Skeletal muscle cell (primary cell): ENCODE measurements around the gene CADM1.
"Not testable (repeated sequence)": the region's sequence is repeated elsewhere in the genome, so short reads cannot be mapped to it uniquely, and the experiment has no call there.

Experiments
- DNase-seq: peaks from one replicate; pipeline ENCODE4 v3.0.0-alpha.2; 2010; ENCODE audit warnings: low read depth
- H3K4me3 ChIP-seq: 2 replicates; pipeline ENCODE4 v1.5.1; 2011; ENCODE audit warnings: low read depth, mild to moderate bottlenecking, control low read depth, low read length, moderate library complexity

Gene CADM1

DNA sequence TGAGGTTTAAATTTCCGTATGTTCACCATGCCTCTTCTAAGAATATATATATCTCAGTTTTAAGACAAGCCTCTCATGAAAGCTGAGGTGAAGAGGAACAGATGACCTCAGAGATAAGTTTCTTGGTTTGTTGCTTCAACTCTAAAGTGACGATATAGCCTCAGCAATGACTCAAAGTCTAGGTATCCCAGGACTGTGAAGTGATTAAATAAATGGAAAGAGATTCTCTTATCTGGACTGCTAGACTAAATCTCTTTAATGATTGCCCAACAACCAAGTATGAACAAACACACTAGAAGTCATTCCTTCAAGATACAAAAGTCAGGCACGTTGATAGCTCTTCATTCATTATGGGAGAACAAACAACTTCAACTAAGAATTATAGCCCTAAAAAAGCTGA lies 15.3 kb downstream of the CADM1 start:
- H3K4me3 ChIP-seq = no peak overlapping the region
- DNase-seq = no peak

DNA sequence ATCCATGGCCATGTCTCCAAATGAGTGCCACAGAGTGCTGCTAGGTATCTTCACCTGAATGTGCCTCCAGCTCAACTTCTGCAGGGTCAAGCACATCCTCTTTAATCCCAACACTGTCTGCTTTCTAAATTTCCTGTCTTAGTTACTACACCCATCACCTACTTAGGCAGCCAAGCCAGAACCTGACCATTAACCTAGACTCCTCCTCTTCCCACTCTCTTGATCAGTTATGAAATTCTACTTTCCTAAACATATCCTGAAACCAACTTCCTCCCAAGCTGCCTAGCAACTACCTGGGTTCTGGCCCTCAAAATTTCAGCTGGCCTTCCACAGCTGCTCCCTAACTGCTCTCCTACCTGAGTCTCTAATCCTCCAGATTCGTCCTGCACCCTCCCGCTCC lies 22.7 kb downstream of the CADM1 start:
- DNase-seq = no peak
- H3K4me3 ChIP-seq = no peak overlapping the region

- DNase-seq = no peak
- no peak overlapping the region for H3K4me3 ChIP-seq
These were observed 23.6 kb downstream of the CADM1 start for GRCh38 chr11:115480611-115481010.

DNA sequence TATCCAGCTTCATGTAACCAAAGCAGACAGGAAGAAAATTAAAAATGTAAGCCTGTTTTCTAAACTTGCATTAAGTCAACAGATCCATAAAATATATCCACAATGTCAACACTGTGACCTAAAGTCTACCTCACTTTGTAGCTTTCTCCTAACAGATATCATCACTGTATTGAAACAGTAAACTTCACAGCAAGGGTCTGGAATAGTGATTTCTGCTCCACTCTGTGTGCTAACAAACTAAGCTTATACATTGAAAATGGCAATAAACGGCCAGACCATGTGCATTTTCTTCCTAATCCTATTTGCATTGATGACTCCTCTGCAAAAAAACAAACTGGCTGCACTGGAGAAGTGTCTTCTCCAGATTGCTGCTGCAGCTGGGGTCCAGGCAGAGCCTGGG lies 26.8 kb downstream of the CADM1 start:
- no peak overlapping the region for H3K4me3 ChIP-seq
- DNase-seq = no peak

DNA sequence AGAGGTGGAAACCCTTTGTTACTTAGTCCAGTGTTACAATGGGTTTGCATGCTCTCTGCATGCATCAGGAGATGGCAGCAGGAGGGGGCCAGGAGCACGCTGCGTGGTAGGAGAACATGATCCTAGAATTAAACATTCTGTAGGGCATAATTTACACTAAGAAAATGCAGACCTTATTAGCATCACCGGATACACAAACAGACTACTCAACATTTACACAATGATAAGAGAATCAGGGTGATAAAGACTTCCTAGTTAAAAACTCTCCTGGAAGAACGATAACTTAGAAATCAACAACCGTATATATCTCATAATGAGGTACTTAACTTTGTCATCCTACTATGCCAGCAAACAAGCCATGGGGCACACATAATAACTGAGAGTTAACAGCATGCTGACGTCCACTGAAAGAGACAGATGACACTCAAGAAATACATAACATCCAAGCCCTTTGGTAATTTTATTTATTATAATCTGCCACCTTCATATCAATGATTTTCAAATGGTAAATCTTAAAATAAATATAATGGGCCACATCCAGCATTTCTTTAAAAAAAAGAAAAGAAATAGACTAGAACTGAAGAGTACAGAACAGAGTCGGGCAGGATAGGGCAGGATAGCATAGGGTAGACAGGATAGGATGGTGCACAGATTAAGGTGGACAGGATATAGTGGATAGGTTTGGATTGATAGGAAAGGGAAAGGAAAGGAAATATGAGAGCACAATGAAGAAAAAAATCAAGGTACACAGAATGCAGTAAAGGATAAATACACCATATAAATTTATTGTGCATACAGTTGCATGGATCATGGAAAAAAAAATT lies 27.5 kb downstream of the CADM1 start:
- H3K4me3 ChIP-seq = no peak overlapping the region
- DNase-seq = no peak

DNA sequence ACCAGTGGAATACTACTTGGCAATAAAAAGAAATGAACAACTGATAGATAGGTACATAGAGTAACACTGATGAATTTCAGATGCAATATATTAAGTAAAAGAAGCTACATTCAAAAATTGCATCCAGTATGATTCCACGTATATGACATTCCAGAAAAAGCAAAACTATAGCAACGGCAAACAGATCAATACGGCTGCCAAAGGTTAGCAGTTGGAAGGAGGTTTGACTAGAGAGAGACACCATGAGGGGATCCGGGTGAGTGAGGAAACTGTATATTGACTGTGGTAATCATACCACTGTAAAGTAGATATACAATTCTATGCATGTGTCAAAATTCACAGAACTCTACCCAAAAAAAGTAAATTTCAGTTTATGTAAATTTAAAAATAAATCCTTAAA lies 28.7 kb downstream of the CADM1 start:
- no peak for DNase-seq
- no peak overlapping the region for H3K4me3 ChIP-seq

- DNase-seq, H3K4me3 ChIP-seq: not testable (repeated sequence)
These were observed 29.9 kb downstream of the CADM1 start for GRCh38 chr11:115474306-115474705.

- DNase-seq = no peak
- H3K4me3 ChIP-seq = no peak overlapping the region
These were observed 31.0 kb downstream of the CADM1 start for GRCh38 chr11:115473167-115473566.

- H3K4me3 ChIP-seq = no peak overlapping the region
- no peak for DNase-seq
These were observed 32.8 kb downstream of the CADM1 start for GRCh38 chr11:115471367-115471766.

DNA sequence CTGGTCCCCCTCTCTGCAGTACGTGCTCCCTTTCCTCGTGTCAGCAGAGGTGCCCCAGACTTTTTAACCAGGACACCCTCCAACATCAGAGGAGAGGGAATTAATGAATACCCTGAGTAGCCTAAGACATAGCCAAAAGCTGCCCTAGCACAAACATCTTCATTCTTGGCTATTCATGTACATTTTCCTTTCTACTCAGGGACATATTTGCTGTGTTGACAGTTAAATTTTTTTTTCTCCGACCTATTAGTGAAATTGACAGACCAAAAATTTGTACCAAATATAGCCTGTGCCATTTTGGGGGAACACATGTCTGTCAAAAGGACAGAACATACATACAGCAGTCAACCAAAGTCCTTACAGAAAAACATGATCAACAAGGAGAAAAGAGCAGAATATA lies 33.3 kb downstream of the CADM1 start:
- DNase-seq = no peak
- no peak overlapping the region for H3K4me3 ChIP-seq

DNA sequence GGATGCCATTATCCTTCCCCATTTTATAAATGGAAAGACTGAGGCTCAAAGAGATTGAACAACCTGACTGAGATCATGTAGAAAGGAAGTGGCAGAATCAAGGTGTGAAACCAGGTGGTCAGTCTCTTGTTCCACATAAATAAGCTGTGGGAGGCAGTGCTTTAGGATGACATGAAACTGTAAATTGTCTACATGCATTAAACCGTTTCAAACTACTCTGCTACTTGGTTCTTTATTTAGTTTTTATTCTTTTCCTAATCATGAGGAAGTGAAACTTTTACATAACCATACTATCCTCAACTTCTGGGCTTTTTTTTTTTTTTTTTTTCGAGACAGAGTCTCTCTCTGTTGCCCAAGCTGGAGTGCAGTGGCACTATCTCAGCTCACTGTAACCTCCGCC lies 34.9 kb downstream of the CADM1 start:
- DNase-seq = no peak
- H3K4me3 ChIP-seq = no peak overlapping the region

GRCh38 chr11:115466122-115466521 lies 38.1 kb downstream of the CADM1 start:
- DNase-seq = no peak
- H3K4me3 ChIP-seq = no peak overlapping the region

- H3K4me3 ChIP-seq = no peak overlapping the region
- no peak for DNase-seq
These were observed 39.9 kb downstream of the CADM1 start for GRCh38 chr11:115464269-115464668.

DNA sequence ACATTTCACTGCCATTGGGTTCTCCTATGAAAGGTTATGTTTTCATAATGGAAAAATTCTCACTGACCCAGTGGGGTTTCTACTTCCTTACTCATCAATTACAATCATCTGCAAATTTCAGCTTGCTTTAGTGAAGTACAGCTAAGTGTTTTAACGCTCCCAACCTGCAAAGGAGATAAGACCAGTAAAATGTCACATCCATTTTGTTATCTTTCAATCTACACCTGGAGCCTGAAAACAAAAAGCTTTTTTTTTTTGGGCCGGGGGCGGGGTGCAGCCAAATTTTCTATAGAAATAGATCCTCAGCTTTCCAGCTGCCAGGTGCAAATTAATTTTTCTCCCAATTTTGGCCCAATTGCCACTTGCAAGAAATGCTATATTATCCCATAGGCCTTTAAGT lies 40.6 kb downstream of the CADM1 start:
- no peak for DNase-seq
- no peak overlapping the region for H3K4me3 ChIP-seq

- DNase-seq = no peak
- H3K4me3 ChIP-seq = no peak overlapping the region
These were observed 41.5 kb downstream of the CADM1 start for GRCh38 chr11:115462757-115463156.

GRCh38 chr11:115462004-115462541 lies 42.1 kb downstream of the CADM1 start:
- H3K4me3 ChIP-seq = no peak overlapping the region
- DNase-seq = no peak

DNA sequence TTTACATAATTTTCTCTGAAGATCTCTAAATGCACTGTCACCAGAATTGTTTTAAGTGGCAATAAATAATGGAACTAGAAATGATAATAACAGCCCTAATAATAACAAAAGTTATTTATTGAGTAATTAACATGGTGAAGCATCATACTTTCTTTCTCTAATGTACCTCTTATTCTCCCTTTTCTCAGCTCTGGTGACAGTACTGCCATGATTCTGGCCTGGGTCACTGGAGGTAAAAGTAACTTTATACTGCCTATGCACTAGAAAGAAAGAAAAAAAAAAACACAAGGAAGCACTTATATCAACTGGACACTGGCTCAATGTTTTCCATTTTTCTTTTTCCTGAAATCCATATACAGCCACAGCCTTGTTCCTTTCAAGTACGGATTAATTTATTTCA lies 43.7 kb downstream of the CADM1 start:
- DNase-seq = no peak
- no peak overlapping the region for H3K4me3 ChIP-seq

GRCh38 chr11:115459563-115459962 lies 44.7 kb downstream of the CADM1 start:
- no peak for DNase-seq
- H3K4me3 ChIP-seq = no peak overlapping the region

DNA sequence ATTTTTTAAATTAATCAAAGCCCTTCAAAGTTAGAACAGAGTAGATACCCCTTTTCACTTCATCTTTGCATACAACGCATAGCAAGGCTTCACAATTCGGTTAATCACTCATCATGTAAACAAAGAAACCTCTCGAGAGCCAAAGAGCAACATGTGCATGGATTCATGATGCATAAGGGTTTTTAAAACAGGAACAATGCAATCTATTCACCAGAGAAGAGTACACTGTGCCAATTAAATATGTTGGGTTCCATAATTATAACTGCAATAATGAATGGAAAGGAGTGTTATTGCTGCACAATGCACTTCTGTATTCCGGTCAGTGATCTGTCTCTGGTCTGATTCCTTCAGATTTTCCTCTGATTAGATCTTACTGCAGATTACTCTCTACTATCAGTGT lies 45.3 kb downstream of the CADM1 start:
- no peak overlapping the region for H3K4me3 ChIP-seq
- DNase-seq = no peak

DNA sequence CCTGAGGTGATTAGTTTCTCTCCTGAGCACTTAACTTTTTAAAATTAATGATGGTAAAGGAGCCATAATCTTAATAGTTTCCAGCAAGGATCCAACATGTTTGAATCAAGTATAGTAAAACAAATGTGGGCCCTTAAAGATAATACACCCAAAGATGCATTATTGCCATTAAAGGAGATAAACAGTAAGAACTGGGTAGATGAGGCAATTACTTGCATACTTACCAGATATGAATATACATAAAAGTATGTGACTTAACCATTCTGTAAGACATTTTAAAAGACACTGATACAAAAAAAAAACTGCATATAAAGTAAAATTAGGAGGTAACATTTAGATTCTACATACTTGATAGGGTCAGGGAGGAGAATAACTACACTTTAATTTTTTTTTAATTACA lies 48.2 kb downstream of the CADM1 start:
- no peak for DNase-seq
- H3K4me3 ChIP-seq = no peak overlapping the region

- no peak for DNase-seq
- H3K4me3 ChIP-seq = no peak overlapping the region
These were observed 48.6 kb downstream of the CADM1 start for GRCh38 chr11:115455613-115456012.
